Non-pigmented ciliary epithelial cell (primary cell): ENCODE data around the gene NHLH1.
"Not testable (repeated sequence)": the region's sequence is repeated elsewhere in the genome, so short reads cannot be mapped to it uniquely, and the experiment has no call there.

Source experiments
- DNase-seq: peaks from one replicate; pipeline ENCODE4 v3.0.0-alpha.2; 2010; ENCODE audit warnings: low read depth

The NHLH1 gene

DNA sequence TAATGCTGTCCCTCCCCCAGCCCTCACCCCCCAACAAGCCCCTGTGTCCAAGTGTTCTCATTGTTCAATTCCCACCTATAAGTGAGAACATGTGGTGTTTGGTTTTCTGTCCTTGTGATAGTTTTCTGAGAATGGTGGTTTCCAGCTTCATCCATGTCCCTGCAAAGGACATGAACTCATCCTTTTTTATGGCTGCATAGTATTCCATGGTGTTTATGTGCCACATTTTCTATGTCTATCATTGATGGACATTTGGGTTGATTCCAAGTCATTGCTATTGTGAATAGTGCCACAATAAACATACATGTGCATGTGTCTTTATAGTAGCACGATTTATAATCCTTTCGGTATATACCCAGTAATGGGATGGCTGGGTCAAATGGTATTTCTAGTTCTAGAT is 17.9 kb downstream of the NHLH1 start:
- DNase-seq, result not testable (repeated sequence)

DNA sequence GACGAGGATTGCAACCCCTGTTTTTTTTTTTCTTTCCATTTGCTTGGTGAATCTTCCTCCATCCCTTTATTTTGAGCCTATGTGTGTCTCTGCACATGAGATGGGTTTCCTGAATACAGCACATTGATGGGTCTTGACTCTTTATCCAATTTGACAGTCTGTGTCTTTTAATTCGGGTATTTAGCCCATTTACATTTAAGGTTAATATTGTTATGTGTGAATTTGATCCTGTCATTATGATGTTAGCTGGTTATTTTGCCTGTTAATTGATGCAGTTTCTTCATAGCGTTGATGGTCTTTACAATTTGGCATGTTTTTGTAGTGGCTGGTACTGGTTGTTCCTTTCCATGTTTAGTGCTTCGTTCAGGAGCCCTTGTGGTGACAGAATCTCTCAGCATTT is 21.5 kb downstream of the NHLH1 start:
- DNase-seq, result not testable (repeated sequence)

DNA sequence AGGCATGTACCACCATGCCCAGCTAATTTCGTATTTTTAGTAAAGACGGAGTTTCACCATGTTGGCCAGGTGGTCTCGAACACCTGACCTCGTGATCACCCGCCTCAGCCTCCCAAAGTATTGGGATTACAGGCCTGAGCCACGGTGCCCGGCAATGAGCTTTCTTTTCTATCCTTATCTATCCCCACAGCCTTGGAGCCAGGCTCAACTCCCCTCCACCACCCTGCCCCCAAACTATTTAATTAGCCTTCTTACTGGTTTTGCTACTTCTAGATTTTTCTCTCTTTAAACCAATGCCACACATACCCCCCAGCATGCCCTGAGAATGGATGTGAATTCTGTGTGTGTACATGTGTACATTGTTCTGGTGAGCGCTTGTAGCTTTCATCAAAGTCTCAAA is 27.8 kb downstream of the NHLH1 start:
- DNase-seq, result no peak

DNA sequence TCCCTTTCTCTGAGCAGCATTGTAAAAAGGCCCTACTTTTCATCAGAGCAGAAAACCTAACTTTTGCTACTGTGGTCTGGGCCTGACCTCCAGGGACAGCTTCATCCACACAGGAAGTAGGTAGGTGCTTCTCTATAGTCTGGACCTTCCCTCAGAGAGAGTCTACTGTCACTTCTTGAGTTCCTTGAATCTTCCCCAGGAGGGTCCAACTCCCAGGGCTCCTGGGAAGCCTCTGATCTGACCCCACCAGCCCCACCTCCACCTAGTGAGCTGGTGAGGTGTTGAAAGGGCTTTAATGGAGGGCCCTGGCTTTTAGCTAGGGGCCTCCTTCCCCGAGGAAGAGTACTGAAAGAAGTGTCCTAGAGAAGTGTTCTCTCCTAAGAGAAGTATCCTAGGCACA is 30.8 kb downstream of the NHLH1 start:
- DNase-seq, result no peak

DNA sequence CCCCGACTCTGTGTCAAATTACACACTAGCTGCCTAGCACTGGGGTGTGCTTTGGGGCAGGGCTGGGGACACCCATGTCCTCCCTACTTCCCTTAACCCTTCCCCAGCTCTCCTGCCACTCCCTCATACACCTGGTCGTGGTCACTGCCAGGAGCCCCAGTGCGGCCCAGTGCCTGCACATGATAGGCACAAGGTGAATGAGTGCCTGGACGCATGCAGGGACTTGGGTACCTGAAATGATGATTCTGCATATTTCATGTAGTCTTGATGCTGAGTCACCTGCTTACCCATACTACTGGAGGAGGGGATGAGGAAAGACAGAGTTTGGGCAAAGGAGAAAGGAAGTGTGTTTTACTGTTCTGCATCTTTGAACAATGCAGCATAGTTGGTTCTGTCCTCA is 32.0 kb downstream of the NHLH1 start:
- no peak for DNase-seq

DNA sequence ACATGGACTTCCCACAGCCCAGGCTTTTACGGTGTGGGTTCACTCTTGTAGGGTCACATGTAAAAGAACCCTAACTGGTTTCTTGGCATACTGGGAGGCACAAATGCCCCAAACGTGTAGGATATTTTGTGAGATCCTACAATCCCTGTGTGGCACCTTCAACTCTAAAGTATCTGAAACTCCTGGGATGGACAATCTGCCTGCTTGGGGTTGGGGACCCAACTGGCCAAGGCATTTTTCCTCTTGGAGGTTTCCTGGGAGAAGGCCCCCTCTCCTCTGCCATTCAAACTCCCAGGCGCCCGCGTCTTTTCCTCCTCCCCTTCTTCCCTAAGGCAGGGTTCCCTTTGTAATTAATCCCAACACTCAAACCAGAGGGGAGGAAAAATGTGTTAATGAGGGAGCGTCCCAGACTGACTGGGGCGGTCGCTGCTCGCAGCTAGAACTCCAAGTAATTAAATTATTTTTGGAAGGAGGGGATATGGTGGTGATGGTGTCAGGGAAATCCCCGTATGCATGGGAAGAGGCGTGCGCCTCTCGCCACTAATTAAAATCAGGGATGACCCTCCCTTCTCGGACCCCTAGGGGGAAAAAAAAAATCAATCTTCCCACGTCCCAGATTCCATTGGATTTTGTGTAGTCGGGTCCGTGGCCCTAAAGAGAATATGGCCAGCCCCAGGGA is 32.8 kb downstream of the NHLH1 start:
- no peak for DNase-seq

DNA sequence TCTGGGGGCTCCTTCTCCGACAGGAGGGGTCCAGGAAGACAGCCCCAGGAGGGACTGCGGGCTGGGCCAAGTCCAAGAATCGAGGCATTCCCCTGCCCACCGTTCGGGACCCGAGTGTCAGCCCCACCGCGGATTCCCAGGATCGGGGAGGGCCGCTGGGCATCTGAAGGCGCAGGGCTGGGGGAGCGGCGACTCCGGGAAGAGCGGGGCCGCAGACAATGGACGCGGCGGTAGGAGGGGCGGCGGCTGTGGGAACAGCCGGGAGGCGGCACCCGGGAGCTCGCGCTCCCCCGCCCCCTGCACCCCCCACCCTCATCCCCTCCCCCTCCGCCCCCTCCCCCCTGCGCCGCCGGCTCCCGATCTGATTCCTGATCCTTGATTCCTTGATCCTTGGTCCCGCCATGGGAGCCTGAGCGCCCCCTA is 33.4 kb downstream of the NHLH1 start, which contains the start of gene VANGL2:
TSS of gene VANGL2 (plus strand) at position 342 of the 423 bp plus-strand sequence. CDS start 15,274 bp downstream, outside the sequence.
- DNase-seq, result no peak

DNA sequence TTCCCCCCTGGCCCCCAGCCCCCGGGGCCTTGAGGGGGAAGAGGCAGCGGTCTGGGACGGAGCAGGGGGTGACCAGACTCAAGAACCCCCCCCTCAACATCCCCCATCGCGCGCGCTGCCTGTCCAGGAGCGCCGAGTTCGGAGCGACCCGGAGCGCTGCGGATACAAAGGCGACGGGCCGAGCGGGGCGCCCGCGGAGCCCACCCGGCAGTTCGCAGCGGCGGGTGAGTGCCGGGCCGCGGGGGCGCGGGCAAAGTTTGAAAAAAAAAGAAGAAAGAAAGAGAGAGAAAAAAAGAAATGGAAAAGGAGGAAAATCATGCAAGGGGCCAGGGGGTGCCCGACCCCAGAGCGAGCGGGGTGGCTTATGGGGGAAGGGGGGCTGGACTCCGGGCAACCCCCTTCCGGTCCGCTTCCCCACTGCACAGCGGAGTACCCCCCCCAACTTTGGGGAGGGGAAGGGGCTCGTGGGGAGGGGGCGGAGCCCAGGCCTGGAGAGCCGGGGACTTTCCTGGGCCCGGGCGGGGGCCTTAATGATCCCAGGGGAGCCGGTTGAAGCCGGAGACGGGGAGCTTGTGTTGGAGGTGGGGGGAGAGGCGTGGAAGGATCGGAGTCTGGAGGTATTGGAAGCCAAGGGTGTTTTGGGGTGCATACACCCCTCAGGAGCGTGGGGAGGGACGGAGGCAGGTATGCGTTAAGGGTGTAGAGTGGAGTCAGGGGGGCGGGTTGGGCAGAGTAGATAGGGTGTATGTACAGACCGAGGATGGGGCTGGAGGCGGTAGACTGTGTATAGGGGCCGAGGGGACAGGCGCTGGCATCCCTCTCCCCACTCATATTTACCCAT is 34.0 kb downstream of the NHLH1 start:
- no peak for DNase-seq

DNA sequence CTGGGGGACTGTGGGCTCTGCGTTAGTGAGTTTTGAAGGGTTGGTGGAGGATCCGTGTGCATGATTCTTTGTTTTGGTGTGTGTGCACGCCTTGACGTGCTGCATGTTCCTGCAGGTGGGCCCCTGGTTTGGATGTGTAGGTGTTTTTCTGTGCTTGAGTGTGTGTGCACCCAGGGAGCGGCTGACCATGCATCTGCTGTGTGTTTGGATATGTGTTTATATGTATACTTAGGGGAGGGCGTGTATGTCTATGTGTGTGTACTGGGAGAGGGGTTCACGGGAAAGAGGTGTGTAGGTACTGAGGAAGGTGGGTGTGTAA is 34.6 kb downstream of the NHLH1 start:
- DNase-seq, result no peak

DNA sequence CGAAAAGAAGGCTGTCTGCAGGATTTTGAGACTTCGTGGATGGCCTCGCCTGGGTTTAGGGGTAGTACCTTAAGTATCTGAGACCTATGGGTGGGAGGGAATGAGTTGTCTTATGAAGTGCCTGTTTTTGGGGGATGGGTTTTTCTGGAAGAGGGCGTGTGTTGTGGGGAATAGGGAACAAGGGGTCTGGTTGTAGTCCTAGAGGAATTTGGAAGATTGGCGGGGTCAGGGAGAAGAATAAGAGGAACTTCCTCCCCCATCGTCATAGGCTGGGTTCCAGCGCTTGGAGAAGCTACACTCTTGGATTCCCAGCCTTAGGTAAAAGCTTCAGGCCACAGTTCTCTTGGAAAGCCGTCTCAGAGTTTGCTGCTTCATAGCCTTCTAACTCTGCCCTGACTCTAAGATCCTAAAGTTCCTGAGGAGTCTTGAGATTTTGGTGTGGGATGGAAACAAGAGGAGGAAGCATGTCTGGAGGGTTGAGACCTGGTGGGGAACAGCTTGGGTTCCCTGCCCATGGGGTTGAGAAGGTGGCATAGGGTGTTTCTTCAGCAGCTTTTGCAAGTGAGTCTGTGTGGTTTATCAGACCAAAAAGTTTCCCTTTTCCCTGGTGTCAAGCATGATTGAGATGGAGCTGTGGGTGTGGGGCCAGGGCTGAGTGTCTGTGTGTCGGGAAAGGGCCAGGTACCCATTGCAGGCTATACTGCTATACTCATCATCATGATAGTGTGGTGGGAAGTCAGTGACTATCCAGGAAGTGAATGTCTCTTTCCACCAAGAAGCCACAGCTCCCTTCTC is 35.3 kb downstream of the NHLH1 start:
- no peak for DNase-seq

DNA sequence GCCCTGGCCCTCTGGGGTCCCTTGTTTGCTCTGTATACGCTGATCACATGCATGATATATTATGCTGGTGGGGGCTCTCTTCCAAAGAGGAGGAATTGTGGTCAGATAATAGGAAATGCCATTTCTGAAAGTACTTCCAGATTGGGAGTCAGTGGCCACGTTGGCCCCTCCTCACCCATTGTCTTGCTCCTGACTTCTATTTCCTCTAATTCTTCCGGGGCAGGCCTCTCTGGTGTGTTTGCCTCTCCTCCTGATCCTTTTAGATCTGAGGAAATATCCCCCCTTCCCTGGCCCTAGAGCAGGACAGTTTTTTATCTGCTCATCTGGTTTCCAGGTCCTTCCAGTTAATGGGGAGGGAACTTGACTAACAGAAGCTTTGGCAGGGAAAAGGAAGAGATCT is 36.4 kb downstream of the NHLH1 start:
- no peak for DNase-seq

DNA sequence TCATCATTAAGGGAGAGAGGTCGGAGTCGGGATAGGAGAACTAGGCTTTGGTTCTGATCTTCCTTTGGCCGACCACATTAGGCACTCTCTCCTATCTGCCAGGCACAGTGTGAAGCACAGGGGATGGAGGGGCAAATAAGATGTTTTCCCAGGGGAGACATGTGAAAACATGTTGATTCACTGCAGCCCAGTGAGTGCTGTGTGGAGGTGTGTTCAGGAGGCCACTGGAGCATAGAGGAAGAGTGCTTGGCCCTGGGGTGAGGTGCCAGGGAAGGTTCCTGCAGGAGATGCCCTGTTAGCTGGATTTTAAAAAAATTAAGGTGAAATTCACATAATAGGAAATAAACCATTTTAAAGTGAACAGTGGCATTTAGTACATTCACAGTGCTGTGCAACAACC is 37.2 kb downstream of the NHLH1 start:
- DNase-seq, result no peak

DNA sequence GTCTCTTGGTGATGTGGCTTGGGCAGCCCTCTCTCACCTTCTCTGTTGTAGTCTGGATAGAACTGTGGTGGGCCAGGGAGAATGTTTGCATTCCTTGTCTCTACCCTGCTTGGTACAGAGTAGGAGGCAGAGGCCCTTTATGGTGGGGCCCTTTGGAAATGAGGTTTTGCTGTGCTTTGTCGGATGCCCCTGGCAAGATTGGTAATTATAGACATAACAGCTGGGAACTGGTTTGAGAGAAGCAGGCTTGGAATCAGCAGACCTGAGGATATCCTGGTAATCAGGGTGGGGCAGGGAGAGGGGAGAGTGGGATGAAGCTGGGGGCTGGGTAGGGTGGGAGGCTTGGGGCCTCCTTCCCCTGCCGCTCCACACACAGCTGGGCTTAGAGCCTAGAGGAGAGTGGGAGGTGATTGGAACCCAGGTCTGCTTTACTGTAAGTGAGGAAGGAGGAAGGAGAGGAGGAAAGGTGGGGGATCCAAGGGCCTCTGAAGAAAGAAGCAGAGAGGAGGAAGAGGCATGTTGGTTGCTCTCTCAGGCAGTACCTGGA is 38.5 kb downstream of the NHLH1 start:
- no peak for DNase-seq

DNA sequence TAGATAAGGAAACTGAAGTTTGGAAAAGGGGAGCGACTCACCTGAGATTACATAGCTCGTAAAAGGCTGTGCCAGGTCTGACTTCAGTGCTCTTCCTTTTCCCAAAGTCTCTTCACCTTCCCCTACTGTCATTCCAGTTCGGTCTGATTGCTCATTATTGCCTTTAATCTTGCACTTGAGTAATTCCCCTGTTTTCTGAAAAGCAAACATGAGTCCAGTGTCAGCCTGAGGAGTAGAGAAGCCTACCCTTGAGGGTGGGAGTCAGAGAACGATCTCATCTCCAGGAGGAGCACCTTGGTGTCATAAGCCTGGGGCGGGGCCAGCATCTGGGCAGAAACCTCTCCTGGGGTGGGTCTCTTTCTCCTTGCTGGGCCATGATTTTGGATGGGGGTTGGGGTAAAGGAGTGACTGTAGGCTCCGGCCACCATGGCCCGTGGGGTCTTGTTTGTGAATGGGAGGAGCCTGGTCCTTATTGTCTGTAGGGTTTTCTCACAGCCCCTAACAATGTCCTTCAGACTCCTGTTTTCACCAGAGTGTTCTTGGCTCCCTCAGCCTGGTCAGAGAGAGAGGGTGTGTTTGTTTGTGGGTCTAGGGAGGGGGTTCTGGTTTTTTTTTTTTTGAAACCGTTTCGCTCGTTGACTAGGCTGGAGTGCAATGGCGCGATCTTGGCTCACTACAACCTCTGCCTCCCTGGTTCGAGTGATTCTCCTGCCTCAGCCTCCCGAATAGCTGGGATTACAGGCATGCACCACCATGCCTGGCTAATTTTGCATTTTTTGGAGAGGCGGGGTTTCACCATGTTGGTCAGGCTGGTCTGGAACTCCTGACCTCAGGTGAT is 39.5 kb downstream of the NHLH1 start:
- no peak for DNase-seq

DNA sequence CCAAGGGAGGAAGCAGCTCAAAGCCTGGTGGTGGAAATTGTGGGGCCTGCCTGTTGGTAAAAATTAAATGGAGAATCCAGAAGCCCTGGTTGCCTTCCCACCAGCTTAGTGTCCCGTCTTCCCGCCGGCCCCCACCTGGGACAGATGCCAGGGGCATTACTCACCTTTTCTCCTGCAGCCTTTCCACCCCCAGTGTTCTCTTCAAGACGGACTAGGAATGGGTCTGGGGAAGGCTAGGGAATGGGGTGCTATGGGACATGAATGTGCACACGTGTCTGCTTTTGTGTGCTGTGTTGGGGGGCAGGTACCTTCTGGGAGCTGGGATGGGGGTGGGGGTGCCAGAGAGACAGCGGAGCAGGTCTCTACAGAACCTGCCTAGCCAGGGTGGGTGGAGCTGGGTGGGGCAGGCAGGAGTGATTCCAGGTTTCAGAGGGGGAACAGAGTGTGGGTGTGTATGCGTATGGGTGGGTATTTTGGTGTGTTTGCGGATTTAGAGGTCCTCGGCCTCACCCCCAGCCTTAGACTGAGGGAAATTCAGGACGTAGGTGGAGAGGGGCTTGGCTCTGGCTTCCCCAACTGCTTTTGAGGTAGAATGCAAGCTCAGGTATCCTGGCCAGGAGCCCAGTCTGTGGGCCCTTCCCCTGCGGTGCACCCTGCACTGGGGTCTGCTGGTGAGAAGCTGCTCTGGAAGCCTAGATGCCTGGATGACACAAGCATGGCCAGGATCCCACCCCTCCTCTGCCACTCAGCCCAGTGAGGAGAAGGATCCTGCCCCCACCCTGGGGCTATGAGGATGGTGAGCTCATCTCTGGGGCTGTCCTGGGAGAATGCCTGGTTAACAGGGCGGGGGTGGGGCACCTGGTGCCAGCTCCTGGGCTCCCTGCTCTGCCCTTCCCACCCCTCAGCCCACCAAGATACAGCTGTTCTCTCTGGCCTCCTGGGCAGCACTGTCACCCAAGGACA is 41.2 kb downstream of the NHLH1 start:
- no peak for DNase-seq

DNA sequence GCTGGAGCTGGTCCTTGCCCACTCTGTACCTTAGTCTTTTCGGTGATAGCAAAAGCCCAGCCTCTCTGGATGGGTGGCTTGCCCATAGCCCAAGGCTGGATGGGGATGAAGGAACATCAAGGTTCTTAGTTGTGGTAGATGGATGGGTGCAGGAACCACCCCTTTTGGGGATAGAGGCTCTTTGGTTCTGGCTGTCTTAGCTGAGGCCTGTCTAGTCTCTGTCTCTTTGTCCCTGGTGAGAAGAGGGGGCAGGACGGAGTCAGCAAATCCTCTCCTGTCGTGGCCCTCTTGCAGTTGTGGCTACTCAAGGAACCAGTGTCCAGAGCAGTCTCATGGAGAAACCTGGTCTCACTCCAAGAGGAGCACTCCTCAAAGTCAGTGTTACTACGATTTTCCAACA is 42.0 kb downstream of the NHLH1 start:
- DNase-seq, result no peak

DNA sequence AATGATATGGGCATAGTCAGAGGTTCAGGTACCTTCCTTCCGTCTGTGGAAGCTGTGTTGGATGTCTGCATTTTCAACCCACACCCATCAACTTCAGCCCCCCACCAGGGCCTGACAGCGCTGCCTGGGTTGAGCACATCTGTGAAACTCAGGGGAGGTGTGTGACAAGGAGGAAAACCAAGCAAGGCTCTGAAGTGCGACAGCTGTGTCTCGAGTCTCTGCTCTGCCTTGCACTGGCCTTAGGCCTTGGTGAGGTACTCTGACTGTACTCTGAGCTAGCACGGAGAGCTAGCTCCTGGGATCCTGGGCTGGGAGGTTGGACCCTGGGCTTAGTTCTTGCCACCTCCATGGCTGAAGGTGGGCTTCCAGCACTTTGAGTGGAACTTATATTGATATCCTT is 42.6 kb downstream of the NHLH1 start:
- no peak for DNase-seq

DNA sequence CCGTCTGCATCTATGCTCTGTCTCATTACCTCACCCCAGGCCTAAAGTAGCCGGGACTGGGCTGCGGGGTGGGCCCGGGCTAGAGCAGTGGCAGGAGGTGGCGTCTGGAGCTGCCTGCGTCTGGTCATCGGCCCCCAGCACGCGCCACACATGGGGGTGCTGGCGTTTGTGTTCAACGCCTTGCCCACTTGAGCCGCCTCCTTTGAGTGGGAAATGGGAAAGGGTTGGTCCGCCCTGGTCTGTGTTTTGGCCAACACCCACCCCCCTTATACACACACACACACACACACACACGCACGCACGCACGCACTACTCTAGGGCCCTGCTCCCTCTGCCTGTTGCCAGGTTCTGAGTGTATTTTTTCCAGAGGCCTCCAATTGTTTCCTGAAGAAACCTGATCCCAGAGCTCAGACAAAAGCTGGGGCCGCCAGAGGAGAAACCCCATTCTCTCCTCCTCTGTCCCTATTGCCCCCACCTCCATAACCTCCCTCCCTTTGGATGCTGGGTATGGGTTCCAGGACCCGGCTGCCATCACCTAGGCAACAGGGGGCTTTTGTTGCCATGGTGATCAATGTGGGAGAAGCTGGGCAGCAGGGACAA is 43.6 kb downstream of the NHLH1 start:
- DNase-seq, result no peak

DNA sequence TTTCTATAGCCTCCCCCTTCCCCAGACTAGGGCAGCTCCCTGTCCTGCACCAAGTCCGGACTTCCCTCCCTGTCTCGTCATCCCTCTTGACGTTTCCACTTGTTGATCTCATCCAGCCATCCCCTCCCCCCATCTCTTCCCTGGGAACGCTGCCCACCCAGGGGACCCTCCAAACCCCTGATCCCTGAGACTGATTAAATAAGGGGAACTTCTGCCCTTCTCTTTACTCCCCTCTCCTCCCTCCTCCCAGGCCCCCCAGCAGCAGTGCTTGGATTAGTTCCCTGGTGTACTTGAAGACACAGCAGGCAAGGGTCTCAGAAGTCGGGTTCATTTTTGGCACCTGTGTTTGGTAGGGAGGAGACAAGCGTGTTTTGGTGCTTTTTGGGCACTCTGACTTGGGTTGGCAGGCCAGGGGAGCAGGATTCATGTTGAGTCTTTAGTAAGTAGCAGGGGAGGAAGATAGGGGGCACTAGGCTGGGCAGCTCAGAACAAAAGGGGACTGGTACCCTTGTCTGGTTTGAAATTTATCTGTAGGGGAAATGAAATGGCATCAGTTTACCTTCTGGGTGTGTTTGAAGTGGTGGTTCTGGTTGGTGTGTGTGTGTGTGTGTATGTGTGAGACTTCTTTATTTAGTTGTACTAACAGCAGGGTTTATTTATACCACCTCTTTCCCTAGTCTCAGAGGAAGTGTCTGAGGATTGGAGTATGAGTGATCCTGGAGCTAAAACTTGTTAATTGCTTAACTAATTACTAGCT is 44.6 kb downstream of the NHLH1 start:
- DNase-seq, result no peak
